Tibial nerve (tissue), 3 donors: ENCODE results near the gene LMF1.

Experiments
- POLR2A ChIP-seq, 2 donors: fragments of 450-650 bp; IDR thresholded peaks; one replicate each; pipeline ENCODE4 v1.6.1; 2017; ENCODE audit warnings: antibody characterized with exemption in 2 of 2, mild to moderate bottlenecking in 2 of 2, moderate library complexity in 2 of 2
- TF ChIP-seq, protein P1 (sequence below), 5 experiments: fragments of 200-600 bp in 3 of 5; fragments of 450-650 bp in 2 of 5; sonication (generic) in 3 of 5; IDR thresholded peaks; one replicate each; pipeline ENCODE4 v1.5.1; 2016 to 2019; ENCODE audit warnings: antibody characterized with exemption in 5 of 5, mild to moderate bottlenecking in 3 of 5, moderate library complexity in 2 of 5

DNA sequence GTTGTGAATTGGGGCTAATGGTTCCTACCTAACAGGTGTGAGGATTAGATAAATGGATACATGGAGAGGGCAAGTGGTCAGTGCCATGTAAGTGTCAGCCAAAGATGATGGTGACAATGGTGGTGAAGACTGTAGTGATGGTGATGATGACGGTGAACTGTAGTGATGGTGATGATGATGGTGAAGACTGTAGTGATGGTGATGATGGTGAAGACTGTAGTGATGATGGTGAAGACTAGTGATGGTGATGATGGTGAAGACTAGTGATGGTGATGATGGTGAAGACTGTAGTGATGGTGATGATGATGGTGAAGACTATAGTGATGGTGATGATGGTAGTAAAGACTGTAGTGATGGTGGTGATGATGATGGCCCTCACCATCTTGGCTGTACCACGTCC, 152.2 kb downstream of the LMF1 start:
- TF ChIP-seq, protein P1, sequence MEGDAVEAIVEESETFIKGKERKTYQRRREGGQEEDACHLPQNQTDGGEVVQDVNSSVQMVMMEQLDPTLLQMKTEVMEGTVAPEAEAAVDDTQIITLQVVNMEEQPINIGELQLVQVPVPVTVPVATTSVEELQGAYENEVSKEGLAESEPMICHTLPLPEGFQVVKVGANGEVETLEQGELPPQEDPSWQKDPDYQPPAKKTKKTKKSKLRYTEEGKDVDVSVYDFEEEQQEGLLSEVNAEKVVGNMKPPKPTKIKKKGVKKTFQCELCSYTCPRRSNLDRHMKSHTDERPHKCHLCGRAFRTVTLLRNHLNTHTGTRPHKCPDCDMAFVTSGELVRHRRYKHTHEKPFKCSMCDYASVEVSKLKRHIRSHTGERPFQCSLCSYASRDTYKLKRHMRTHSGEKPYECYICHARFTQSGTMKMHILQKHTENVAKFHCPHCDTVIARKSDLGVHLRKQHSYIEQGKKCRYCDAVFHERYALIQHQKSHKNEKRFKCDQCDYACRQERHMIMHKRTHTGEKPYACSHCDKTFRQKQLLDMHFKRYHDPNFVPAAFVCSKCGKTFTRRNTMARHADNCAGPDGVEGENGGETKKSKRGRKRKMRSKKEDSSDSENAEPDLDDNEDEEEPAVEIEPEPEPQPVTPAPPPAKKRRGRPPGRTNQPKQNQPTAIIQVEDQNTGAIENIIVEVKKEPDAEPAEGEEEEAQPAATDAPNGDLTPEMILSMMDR (IDR thresholded peaks at IDR 0.05): no peak
- TF ChIP-seq POLR2A (IDR thresholded peaks at IDR 0.05): no peak
